Ovary (tissue), 3 donors: ENCODE results near the gene TMPRSS11E.
"Not testable (repeated sequence)": the region's sequence is repeated elsewhere in the genome, so short reads cannot be mapped to it uniquely, and the experiment has no call there.

Experiments used
- CTCF ChIP-seq, 3 donors: fragments of 450-650 bp in 2 of 3; fragments of 200-600 bp in 1 of 3; IDR thresholded peaks; one replicate each; pipeline versions ENCODE4 v1.5.1 to v1.8.0; 2016 to 2022; ENCODE audit warnings: antibody characterized with exemption in 3 of 3, mild to moderate bottlenecking in 1 of 3
- EP300 ChIP-seq: sonication (generic); formaldehyde crosslinking; IDR thresholded peaks from one replicate; pipeline ENCODE4 v1.6.1; 2017; ENCODE audit warnings: antibody characterized with exemption
- donor health status: DM: no; HTN: no; CAD: no.

GRCh38 chr4:68542742-68543141 is 95.5 kb downstream of the TMPRSS11E start:
- TF ChIP-seq CTCF (IDR thresholded peaks at IDR 0.05); EP300: not testable (repeated sequence)
